ENCODE measurements around the gene HMGXB4. TPM values are rescaled to one million over a fixed set of nuclear protein-coding genes. Genes with fewer than 3 reads are reported as not detected.

HMGXB4 gene
- total and polyA plus RNA-seq, 9 of the 15 experiments (the other 6 are each of a cell fraction or from before 2014, with no cell fraction given) = 9.9 to 31.4 (median 24.8) TPM

- no peak for TF ChIP-seq GMEB1 (CRISPR knock-in tag; IDR thresholded peaks at IDR 0.05)
- TF ChIP-seq MXI1 (IDR thresholded peaks at IDR 0.05; ENCODE audit: low read depth, low read length) = no peak
- no peak for TF ChIP-seq NUFIP1 (IDR thresholded peaks at IDR 0.05; ENCODE audit: partially characterized antibody)
- no peak for TF ChIP-seq ZNF444 (CRISPR knock-in tag; IDR thresholded peaks at IDR 0.05)
- TF ChIP-seq NFYB (IDR thresholded peaks at IDR 0.05; ENCODE audit: extremely low read depth, insufficient read length) = no peak
- no peak for TF ChIP-seq NCOA1 (IDR thresholded peaks at IDR 0.05; ENCODE audit: low read depth)
- no peak for TF ChIP-seq KDM5B (IDR thresholded peaks at IDR 0.05; ENCODE audit: insufficient replicate concordance, low read depth, low read length)
- no peak for TF ChIP-seq ZNF311 (CRISPR knock-in tag; IDR thresholded peaks at IDR 0.05)
- peak; percentile 75 for TF ChIP-seq TCF3 (CRISPR knock-in tag; IDR thresholded peaks at IDR 0.05)
- TF ChIP-seq EZH2 (IDR thresholded peaks at IDR 0.05; ENCODE audit: borderline replicate concordance, low read depth, low read length) = no peak
- TF ChIP-seq ELK3 (CRISPR knock-in tag; IDR thresholded peaks at IDR 0.05) = no peak
- no peak for TF ChIP-seq SETDB1 (IDR thresholded peaks at IDR 0.05; ENCODE audit: low read length)
- TF ChIP-seq ZNF707 (CRISPR knock-in tag; conservative IDR thresholded peaks at IDR 0.05) = peak; percentile 82
- no peak for TF ChIP-seq RFX1 (IDR thresholded peaks at IDR 0.05)
- no peak for TF ChIP-seq MBD1 (CRISPR knock-in tag; IDR thresholded peaks at IDR 0.05)
- TF ChIP-seq ATF2 (CRISPR knock-in tag; IDR thresholded peaks at IDR 0.05) = no peak
- no peak for TF ChIP-seq SNRNP70 (optimal IDR thresholded peaks at IDR 0.05; ENCODE audit: low read depth, low read length)
- no peak for TF ChIP-seq PHB (CRISPR knock-in tag; IDR thresholded peaks at IDR 0.05)
- no peak for TF ChIP-seq RFX7 (CRISPR knock-in tag; IDR thresholded peaks at IDR 0.05)
- no peak for TF ChIP-seq JUN (IDR thresholded peaks at IDR 0.05; ENCODE audit: borderline replicate concordance, low read depth, low read length)
- TF ChIP-seq JUN (CRISPR knock-in tag; IDR thresholded peaks at IDR 0.05; ENCODE audit: borderline replicate concordance) = no peak
Measured at GRCh38 chr22:35215993-35216392, 41.3 kb upstream of the HMGXB4 start (continued).
